Natural killer cell treated with Interleukin-12 subunit alpha and Interleukin-12 subunit beta and Interleukin-15 and Interleukin-18, amount 100 ng/mL, for 72 hours (primary cell): ENCODE measurements around the gene MMS22L. TPM values are rescaled to one million over a fixed set of nuclear protein-coding genes. Genes with fewer than 3 reads are reported as not detected.

Experiments
- ATAC-seq, 2 donors: fragments of 150-1000 bp; cut with Tn5 transposase in 1 of 2; sonication (Bioruptor Pico), chemical (Tn5 transposase) in 1 of 2; 2 replicates each; pipeline ENCODE4 v1.10.0; 2021
- DNase-seq: peaks from one replicate; pipeline ENCODE4 v3.0.0; 2022; ENCODE audit warnings: low spot score
- H3K27ac Mint-ChIP-seq, 2 donors: 1 replicate in 1 of 2; 2 replicates in 1 of 2; pipeline ENCODE4 v1.8.0; 2022; ENCODE audit warnings: mixed read lengths in 2 of 2, mild to moderate bottlenecking in 1 of 2, moderate library complexity in 1 of 2
- H3K27me3 Mint-ChIP-seq, 2 donors: 1 replicate in 1 of 2; 2 replicates in 1 of 2; pipeline ENCODE4 v1.8.0; 2022; ENCODE audit warnings: mixed read lengths in 2 of 2
- H3K36me3 Mint-ChIP-seq: one replicate; pipeline ENCODE4 v1.8.0; 2022; ENCODE audit warnings: mixed read lengths
- H3K4me1 Mint-ChIP-seq, 2 donors: 1 replicate in 1 of 2; 2 replicates in 1 of 2; pipeline ENCODE4 v1.8.0; 2022; ENCODE audit warnings: low read depth in 2 of 2, mixed read lengths in 2 of 2, mild to moderate bottlenecking in 1 of 2
- H3K4me3 Mint-ChIP-seq: one replicate; pipeline ENCODE4 v1.8.0; 2022; ENCODE audit warnings: mixed read lengths
- H3K9me3 Mint-ChIP-seq: 2 replicates; pipeline ENCODE4 v1.8.0; 2022; ENCODE audit warnings: mixed read lengths
- total RNA-seq, 2 donors: library from RNA; stranded (reverse); gene quantifications; one replicate each; pipeline ENCODE4 v1.2.3, GENCODE V29; 2022

MMS22L gene, protein sequence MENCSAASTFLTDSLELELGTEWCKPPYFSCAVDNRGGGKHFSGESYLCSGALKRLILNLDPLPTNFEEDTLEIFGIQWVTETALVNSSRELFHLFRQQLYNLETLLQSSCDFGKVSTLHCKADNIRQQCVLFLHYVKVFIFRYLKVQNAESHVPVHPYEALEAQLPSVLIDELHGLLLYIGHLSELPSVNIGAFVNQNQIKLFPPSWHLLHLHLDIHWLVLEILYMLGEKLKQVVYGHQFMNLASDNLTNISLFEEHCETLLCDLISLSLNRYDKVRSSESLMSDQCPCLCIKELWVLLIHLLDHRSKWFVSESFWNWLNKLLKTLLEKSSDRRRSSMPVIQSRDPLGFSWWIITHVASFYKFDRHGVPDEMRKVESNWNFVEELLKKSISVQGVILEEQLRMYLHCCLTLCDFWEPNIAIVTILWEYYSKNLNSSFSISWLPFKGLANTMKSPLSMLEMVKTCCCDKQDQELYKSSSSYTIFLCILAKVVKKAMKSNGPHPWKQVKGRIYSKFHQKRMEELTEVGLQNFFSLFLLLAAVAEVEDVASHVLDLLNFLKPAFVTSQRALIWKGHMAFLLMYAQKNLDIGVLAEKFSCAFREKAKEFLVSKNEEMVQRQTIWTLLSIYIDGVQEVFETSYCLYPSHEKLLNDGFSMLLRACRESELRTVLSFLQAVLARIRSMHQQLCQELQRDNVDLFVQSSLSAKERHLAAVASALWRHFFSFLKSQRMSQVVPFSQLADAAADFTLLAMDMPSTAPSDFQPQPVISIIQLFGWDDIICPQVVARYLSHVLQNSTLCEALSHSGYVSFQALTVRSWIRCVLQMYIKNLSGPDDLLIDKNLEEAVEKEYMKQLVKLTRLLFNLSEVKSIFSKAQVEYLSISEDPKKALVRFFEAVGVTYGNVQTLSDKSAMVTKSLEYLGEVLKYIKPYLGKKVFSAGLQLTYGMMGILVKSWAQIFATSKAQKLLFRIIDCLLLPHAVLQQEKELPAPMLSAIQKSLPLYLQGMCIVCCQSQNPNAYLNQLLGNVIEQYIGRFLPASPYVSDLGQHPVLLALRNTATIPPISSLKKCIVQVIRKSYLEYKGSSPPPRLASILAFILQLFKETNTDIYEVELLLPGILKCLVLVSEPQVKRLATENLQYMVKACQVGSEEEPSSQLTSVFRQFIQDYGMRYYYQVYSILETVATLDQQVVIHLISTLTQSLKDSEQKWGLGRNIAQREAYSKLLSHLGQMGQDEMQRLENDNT
- 10 to 100 TPM; 30.8 to 66.9 TPM for total RNA-seq

DNA sequence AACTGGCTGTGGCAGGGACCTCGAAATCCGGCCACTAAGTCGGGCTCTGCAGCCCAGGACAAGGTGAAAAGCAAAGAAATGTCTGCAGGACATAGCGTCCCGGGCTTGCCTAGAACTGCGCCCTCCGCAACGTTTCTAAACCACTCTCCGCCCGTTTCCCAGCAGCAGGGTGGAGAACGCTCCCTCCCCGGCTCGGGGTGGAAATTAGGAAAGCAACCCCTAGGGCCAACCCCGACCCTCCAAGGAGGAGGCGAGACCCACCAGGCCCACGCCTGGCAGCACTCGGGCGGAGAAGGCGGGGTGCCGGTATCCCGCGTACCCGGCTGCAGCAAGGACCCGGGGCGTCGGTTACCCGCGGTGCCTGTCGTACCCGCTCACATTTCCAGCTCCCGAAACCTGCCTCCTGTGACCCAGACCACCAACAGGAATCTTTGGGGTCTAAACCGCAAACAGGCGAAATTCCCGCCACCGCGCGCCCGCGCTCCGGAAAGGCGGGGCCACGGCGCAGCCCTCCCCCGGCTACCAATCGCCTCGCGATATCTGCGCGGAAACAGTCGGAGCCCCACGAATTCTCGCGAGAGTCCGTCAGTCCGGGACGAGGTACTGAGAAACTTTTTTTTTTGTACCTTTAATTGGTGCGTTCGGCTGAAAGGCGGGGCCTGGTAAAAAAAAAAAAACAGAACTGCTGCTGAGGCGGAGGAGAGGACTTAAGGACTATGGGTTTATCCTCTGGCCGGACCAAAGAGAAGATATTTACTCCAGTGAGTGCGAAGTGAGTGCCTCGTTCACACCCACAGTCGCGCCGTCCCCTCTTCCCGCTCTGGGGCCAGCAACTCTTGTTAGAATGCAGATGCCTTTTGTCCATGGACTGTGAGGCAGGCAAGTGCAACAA lies at the start of gene MMS22L:
Gene MMS22L (minus strand): TSS at position 491 of the 892 bp plus-strand sequence. CDS start 739 bp downstream, outside the sequence.
- H3K4me3 Mint-ChIP-seq, result peak within 1 kb of the TSS; percentile 93
- ATAC-seq, result peak; percentile 98 to 99
- peaks cover 6 to 17% of the 10 kb centered on the region in 2 donors for H3K4me1 Mint-ChIP-seq
- peak within 1 kb of the TSS; percentile 67 to 84 for H3K27ac Mint-ChIP-seq
- H3K9me3 Mint-ChIP-seq, result no peaks in the 10 kb centered on the region
- DNase-seq, result peak; percentile 95
- H3K27me3 Mint-ChIP-seq, result no peaks in the 10 kb centered on the region
- peaks cover 8% of the 10 kb centered on the region for H3K36me3 Mint-ChIP-seq

DNA sequence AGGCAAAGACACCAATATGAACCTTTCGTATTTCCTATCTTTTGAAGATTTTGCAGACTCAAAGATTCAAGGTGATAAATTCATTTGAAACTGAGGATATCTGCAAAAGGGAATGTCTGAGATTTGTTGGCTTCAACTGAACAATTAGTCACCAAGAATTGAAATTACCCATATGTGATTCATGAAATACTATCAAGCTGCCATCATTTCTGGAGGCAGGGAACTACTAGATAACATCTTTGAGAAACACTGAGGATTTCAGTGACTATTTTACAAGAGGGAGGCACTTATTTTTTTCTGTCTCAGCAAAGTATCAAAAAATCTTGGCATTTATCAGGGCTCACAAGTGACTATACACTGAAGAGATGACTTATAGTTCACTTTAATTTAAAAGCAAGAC lies 39.8 kb upstream of the MMS22L start:
- DNase-seq, result no peak
- no peaks in the 10 kb centered on the region for H3K36me3 Mint-ChIP-seq
- ATAC-seq, result no peak
- no peak overlapping the region for H3K27ac Mint-ChIP-seq
- H3K4me3 Mint-ChIP-seq, result no peak overlapping the region
- H3K9me3 Mint-ChIP-seq, result no peaks in the 10 kb centered on the region
- no peaks in the 10 kb centered on the region for H3K4me1 Mint-ChIP-seq
- H3K27me3 Mint-ChIP-seq, result peaks cover 8 to 9% of the 10 kb centered on the region in 2 donors

DNA sequence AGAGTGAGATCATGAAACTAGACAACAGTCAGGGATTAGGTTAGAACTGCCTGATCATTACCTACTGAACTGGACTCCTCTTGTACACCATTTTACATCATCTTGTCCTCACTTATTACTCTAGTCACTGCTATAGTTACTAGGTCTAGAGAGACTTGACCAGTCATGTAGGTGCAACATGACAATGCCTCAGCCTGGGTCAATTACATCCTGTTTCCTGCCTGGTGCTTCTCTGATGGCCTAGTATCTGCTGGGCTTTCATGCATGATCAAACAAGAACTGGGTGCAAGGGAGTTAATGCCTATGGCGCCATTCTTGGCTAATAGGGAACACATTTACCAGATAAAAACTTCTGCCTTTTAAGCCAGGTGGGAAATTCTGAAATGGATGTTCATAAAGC lies 39.2 kb upstream of the MMS22L start:
- Mint-ChIP-seq H3K27ac (no peak overlapping the region), H3K27me3 (peaks cover 8 to 9% of the 10 kb centered on the region in 2 donors), H3K4me3 (no peak overlapping the region)

DNA sequence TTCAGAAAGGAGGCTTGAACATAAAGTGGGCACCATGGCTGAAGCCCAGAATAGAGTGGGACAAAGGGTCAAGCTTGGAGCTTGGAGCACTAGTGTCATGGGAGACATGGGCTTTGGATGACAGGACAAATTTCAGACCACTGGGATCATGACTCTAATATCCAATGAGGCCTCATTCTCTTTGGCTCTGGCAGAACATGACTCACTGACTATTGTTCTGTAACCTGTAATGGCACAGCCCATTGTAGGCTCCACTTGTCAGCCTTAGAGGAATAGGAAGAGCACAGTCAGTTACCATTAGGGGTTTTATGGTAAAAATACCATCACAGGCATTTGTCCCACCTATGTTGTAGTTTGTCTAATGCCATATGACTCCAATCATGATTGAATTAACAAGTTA lies 34.0 kb upstream of the MMS22L start:
- H3K4me3 Mint-ChIP-seq, result no peak overlapping the region
- DNase-seq, result no peak
- H3K4me1 Mint-ChIP-seq, result no peaks in the 10 kb centered on the region
- ATAC-seq, result no peak
- no peaks in the 10 kb centered on the region for H3K9me3 Mint-ChIP-seq
- no peaks in the 10 kb centered on the region for H3K36me3 Mint-ChIP-seq
- no peak overlapping the region for H3K27ac Mint-ChIP-seq
- peaks cover 6 to 15% of the 10 kb centered on the region in 2 donors for H3K27me3 Mint-ChIP-seq

More for the DNA sequence above, 39.2 kb upstream of the MMS22L start:
- Mint-ChIP-seq H3K36me3 (no peaks in the 10 kb centered on the region), H3K4me1 (no peaks in the 10 kb centered on the region), H3K9me3 (no peaks in the 10 kb centered on the region)
- DNase-seq (no peak), ATAC-seq (no peak)

DNA sequence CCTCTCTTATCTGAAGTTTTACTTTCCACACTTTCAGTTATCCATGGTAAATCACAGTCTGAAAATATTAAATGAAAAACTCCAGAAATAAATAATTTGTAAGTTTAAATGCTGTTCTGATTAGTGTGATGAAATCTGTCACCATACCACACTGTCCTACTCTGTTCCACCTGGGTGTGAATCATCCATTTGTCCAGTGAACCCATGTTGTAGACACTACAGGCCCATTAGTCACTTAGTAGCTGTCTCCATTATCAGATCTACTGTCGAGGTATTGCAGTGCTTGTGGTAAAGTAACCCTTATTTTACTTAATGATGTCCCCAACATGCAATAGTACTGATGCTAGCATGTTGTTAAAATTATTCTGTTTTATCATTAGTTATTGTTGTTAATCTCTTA lies 29.2 kb upstream of the MMS22L start:
- Mint-ChIP-seq H3K27ac (no peak overlapping the region), H3K9me3 (no peaks in the 10 kb centered on the region), H3K4me1 (no peaks in the 10 kb centered on the region), H3K27me3 (peaks cover 8 to 14% of the 10 kb centered on the region in 2 donors), H3K4me3 (no peak overlapping the region), H3K36me3 (no peaks in the 10 kb centered on the region)
- ATAC-seq (no peak), DNase-seq (no peak)

DNA sequence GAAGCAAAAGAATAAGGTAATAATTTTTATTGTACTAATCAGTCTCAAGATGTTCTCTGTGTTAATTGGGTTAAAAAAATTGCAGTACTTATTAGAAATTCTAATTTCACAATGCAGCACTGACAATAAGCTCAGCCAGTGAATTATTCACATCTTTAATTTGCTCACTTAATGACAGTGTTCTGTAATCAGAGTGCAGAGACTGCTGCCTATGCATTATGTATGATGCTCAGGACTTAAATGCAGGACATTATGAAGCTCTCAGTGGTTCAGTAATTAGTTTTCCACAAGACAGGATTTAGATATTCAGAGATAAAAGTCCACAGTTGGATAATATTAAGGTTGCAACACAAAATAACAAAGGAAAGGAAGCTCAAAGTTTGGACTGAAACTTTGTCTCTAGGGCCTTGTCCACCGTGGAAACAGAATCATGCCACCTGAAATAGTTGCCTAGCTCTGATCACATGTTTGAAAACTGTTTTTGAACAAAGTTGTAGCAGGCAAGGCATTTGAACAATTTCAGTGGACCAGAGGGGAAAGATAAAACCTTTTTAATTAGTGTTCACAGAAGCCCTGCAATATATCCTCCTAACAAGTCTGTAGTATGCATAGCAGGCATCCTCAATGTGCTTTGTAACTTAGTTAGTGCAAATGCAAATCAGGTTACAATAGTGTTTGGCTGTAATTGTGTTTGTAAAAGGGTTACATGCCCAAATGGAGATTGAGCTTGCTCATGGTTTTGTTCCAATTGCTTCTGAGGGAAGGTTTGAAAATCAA lies 23.7 kb upstream of the MMS22L start:
- Mint-ChIP-seq H3K27ac (no peak overlapping the region), H3K4me3 (no peak overlapping the region), H3K9me3 (no peaks in the 10 kb centered on the region), H3K4me1 (no peaks in the 10 kb centered on the region), H3K27me3 (peaks cover 18 to 43% of the 10 kb centered on the region in 2 donors), H3K36me3 (no peaks in the 10 kb centered on the region)
- no peak for DNase-seq
- no peak for ATAC-seq

DNA sequence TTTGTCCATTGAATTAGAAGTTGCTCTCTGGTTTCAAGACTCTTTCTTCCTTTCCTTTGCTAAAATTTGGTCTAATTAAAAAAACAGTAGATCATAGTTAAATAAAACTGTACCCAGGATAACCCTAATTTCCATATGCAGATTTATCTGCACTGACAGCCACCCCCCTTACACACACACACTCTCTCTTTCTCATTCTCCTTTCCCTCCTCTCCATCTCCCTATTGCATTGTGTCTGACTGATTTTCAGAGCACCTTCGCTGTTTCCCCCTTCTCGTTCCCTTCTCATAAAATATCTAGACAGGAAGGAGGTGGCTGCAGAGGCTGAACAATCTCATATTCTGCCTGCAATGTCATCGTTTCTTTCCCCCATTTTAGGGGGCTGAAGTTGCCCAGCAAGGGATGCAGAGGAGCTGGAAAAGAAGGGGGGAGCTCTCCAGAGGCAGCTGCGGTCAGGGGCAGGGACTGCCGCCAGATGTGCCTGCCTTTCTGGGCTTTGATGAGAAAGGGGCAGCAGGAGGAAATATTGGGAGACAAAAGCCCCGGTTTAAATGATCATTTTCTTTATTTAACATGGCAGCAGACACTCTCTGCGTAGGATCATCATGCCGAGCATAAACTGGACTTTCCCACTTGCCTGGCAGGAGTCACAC lies 22.5 kb upstream of the MMS22L start:
- DNase-seq (no peak), ATAC-seq (no peak)
- Mint-ChIP-seq H3K4me1 (no peaks in the 10 kb centered on the region), H3K36me3 (no peaks in the 10 kb centered on the region), H3K27me3 (peaks cover 19 to 55% of the 10 kb centered on the region in 2 donors), H3K27ac (no peak overlapping the region), H3K4me3 (no peak overlapping the region), H3K9me3 (no peaks in the 10 kb centered on the region)

DNA sequence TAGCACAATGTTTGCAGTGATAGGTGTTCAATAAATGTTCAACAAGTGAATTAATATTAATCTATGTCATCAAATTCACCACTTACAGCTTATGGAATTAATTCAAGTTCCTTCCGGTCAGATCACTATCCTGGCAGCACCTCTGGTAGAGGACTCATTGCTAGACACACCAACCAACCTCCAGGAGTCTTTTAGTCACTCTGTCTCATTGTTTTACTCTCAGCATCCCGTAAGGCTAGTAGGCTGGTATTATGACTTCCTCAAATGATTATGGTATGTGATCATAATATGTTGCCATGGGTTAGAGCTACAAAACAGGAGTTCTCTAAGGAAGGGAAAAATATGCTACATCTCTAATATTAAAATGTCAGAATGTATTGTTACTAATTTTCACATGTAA lies 21.7 kb upstream of the MMS22L start:
- ATAC-seq (no peak), DNase-seq (no peak)
- Mint-ChIP-seq H3K27me3 (peaks cover 20 to 56% of the 10 kb centered on the region in 2 donors), H3K27ac (no peak overlapping the region), H3K4me3 (no peak overlapping the region), H3K36me3 (no peaks in the 10 kb centered on the region), H3K4me1 (no peaks in the 10 kb centered on the region), H3K9me3 (no peaks in the 10 kb centered on the region)

DNA sequence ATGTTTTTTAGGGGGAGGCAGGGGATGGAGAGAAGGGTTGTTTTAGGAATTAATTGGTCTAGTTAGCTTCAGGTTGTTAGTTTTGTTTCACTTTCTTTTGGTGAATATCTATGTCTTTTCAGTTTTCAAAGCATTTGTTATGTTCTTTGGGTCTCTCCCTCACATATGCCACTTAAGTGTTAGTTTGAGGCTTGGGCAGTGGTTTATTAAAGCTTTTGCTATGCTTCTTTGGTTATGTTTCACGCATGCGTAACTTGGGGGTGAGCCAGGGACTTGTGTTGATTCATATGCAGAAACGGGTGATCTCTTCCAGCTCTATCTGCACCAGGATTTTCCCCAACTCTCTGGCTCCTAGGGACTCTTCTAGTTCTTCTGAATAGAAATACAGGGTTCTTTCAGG lies 11.4 kb upstream of the MMS22L start:
- ATAC-seq (no peak), DNase-seq (no peak)
- Mint-ChIP-seq H3K36me3 (no peaks in the 10 kb centered on the region), H3K9me3 (peaks cover 4% of the 10 kb centered on the region), H3K27ac (no peak overlapping the region), H3K27me3 (peaks cover 24 to 42% of the 10 kb centered on the region in 2 donors), H3K4me1 (no peaks in the 10 kb centered on the region), H3K4me3 (peak overlapping the region; percentile 9)

DNA sequence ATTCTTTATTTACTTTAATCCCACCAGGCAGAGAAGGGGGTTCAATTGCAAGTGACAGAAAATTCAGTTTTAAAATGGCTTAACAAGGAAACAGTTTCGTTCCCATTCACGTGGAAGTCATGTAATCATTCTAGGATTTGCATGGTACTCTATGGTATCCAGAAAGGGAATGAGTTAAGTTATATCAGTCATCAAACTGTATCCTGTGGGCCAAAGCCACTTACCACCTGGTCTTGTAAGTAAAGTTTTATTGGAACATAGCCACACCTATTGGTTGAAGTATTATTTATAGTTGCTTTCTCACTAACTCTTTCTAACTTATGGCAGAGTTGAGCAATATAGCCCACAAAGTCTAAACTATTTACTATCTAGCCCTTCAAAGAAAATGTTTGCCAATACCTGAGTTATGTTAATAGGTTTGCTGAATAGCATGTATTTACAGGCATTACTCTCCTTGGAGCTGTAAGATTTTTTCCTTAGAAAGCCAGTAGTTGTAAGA lies 10.2 kb upstream of the MMS22L start:
- DNase-seq (no peak), ATAC-seq (no peak)
- peaks cover 4% of the 10 kb centered on the region for H3K9me3 Mint-ChIP-seq
- no peaks in the 10 kb centered on the region for H3K36me3 Mint-ChIP-seq
- H3K27ac Mint-ChIP-seq, result no peak overlapping the region
- H3K4me3 Mint-ChIP-seq, result no peak overlapping the region
- no peaks in the 10 kb centered on the region for H3K4me1 Mint-ChIP-seq
- H3K27me3 Mint-ChIP-seq, result peaks cover 22 to 30% of the 10 kb centered on the region in 2 donors

DNA sequence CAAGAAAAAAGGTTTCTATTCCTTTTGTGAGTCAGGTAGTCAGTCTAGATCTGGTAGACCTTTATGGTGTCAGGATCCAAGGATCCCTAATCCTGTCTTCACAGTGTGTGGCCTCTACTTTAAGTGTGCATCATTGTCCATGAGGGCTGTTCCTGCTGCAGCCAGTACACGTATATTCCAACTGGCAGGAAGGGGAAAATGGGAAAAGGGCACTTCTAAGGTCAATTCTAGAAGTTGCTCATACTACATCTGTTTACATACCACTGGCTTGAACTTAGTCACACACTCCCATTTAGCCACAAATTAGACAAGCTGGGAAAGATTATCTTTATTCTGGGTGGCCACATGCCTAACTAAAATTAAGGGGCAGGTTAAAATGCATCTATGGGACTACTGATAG lies 9.7 kb upstream of the MMS22L start:
- H3K9me3 Mint-ChIP-seq, result peaks cover 3% of the 10 kb centered on the region

DNA sequence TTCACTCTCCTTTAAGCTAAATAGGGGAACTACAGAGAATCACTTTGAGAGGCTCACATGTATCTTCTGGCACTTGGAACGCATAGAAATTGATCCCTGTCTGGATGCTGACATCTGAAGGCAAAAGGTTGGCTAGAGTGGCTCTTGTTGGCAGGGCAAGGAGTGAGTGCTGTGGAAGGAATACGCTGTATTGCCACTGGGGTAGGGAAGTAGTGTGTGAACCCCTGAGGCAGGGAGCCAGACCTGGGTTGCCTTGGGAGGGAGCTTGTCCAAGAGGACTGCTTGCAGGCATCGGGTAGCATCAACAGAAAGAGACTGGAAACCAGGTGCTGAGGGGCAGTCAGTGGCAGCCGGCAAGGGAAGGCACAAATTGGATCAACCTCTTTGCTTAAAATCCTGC lies 8.9 kb upstream of the MMS22L start:
- no peak overlapping the region for H3K27ac Mint-ChIP-seq
- H3K4me3 Mint-ChIP-seq, result no peak overlapping the region
- ATAC-seq (no peak), DNase-seq (no peak)
- no peaks in the 10 kb centered on the region for H3K4me1 Mint-ChIP-seq
- peaks cover 18 to 22% of the 10 kb centered on the region in 2 donors for H3K27me3 Mint-ChIP-seq
- no peaks in the 10 kb centered on the region for H3K36me3 Mint-ChIP-seq
- no peaks in the 10 kb centered on the region for H3K9me3 Mint-ChIP-seq

More for the DNA sequence above, 9.7 kb upstream of the MMS22L start:
- H3K4me1 Mint-ChIP-seq, result no peaks in the 10 kb centered on the region
- no peak overlapping the region for H3K4me3 Mint-ChIP-seq
- H3K27ac Mint-ChIP-seq, result no peak overlapping the region
- no peak for DNase-seq
- ATAC-seq, result no peak
- no peaks in the 10 kb centered on the region for H3K36me3 Mint-ChIP-seq
- peaks cover 21 to 27% of the 10 kb centered on the region in 2 donors for H3K27me3 Mint-ChIP-seq
